Smooth muscle cell (in vitro differentiated cells): ENCODE results near the gene CD276. TPM values are rescaled to one million over a fixed set of nuclear protein-coding genes. Genes with fewer than 3 reads are reported as not detected.

Experiments
- DNase-seq: peaks from one replicate; lab custom pipeline; 2025; ENCODE audit not compliant: unreplicated experiment; lab: John Stamatoyannopoulos, UW
- H2AFZ ChIP-seq: fragments of 200-600 bp; sonication (generic); 2 replicates; pipeline ENCODE4 v1.6.0; 2016; ENCODE audit warnings: antibody characterized with exemption, low read depth, mild to moderate bottlenecking
- H3F3A ChIP-seq: fragments of 200-600 bp; sonication (generic); 2 replicates; pipeline ENCODE4 v1.6.0; 2017; ENCODE audit warnings: antibody characterized with exemption, low read depth
- H3K27ac ChIP-seq: fragments of 200-600 bp; sonication (generic); 2 replicates; pipeline ENCODE4 v1.5.1; 2016; ENCODE audit warnings: low read depth, mild to moderate bottlenecking
- H3K27me3 ChIP-seq: fragments of 200-600 bp; sonication (generic); 2 replicates; pipeline ENCODE4 v1.6.1; 2016; ENCODE audit warnings: low read depth, mild to moderate bottlenecking
- H3K36me3 ChIP-seq: fragments of 200-600 bp; sonication (generic); 2 replicates; pipeline ENCODE4 v1.5.1; 2016; ENCODE audit warnings: low read depth
- H3K4me1 ChIP-seq: fragments of 200-600 bp; sonication (generic); 2 replicates; pipeline ENCODE4 v1.5.1; 2016; ENCODE audit warnings: low read depth
- H3K4me2 ChIP-seq: fragments of 200-600 bp; sonication (generic); 2 replicates; pipeline ENCODE4 v1.6.0; 2016; ENCODE audit warnings: mild to moderate bottlenecking
- H3K4me3 ChIP-seq: fragments of 200-600 bp; sonication (generic); 2 replicates; pipeline ENCODE4 v1.5.1; 2016; ENCODE audit warnings: mild to moderate bottlenecking
- H3K79me2 ChIP-seq: fragments of 200-600 bp; sonication (generic); 2 replicates; pipeline ENCODE4 v1.6.0; 2016; ENCODE audit warnings: low read depth, mild to moderate bottlenecking
- H3K9ac ChIP-seq: fragments of 200-600 bp; sonication (generic); 2 replicates; pipeline ENCODE4 v1.6.0; 2016; ENCODE audit warnings: low read depth
- H3K9me3 ChIP-seq: fragments of 200-600 bp; sonication (generic); replicated peaks from 2 replicates; pipeline ENCODE4 v1.5.1; 2016; ENCODE audit warnings: low read depth
- H4K20me1 ChIP-seq: fragments of 200-600 bp; sonication (generic); 2 replicates; pipeline ENCODE4 v1.6.0; 2016; ENCODE audit warnings: low read depth
- CTCF ChIP-seq: fragments of 200-600 bp; sonication (generic); IDR thresholded peaks from 2 replicates; pipeline ENCODE4 v1.5.1; 2017; ENCODE audit warnings: borderline replicate concordance, mild to moderate bottlenecking, antibody characterized with exemption; ENCODE audit not compliant: insufficient read depth, poor library complexity, severe bottlenecking
- WGBS: methylation state at CpG from one replicate; pipeline ENCODE4 v1.1.7; 2016; ENCODE audit warnings: low lambda C conversion rate; 5-methylcytosine and 5-hydroxymethylcytosine counted together
- polyA plus RNA-seq: library from polyadenylated mRNA; unstranded; fragments of >200 nt; fragmentation: Nextera tagmentation; extraction: Ambion mirVana; gene quantifications from 2 replicates; pipeline ENCODE4 v1.2.1, GENCODE V29; 2016
- total RNA-seq: library from RNA; depleted of rRNA; stranded (reverse); fragments of >200 nt; gene quantifications from 2 replicates; pipeline ENCODE4 v1.2.3, GENCODE V29; 2014

Gene CD276
- total and polyA plus RNA-seq, 2 experiments from 2014 or later: 144 to 312 TPM

DNA sequence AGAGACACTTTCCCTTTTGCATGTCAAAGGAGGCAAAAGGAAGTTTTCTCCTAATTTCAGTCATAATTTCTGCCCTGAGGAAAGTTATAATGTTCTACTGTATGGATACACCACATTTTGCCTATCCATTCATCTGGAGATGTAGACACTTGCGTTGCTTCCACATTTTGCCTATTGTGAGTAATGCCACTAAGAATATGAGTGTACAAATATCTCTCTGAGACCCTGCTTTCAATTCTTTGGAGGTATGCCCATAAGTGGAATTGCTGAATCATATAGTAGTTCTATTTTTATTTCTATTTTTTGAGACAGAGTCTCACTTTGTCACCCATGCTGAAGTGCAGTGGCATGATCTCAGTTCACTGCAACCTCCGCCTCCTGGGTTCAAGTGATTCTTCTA, 3.6 kb upstream of the CD276 start:
- DNase-seq: no peak
- Histone ChIP-seq H3K4me1 (peaks cover 2% of the 10 kb centered on the region), H3F3A (peaks cover 4% of the 10 kb centered on the region), H4K20me1 (peaks cover 1% of the 10 kb centered on the region), H3K27me3 (no peaks in the 10 kb centered on the region), H3K9ac (no peak overlapping the region), H3K4me2 (no peak overlapping the region), H3K4me3 (no peak overlapping the region), H3K27ac (no peak overlapping the region), H3K36me3 (no peaks in the 10 kb centered on the region), H3K9me3 (no peaks in the 10 kb centered on the region), H3K79me2 (peaks cover 12% of the 10 kb centered on the region), H2AFZ (no peak overlapping the region)
- no peak for TF ChIP-seq CTCF
- WGBS: 82% methylated on average over 2 of the region's 2 CpGs

GRCh38 chr15:73681063-73681462, 3.1 kb upstream of the CD276 start:
- TF ChIP-seq CTCF: no peak
- H3K36me3 ChIP-seq: no peaks in the 10 kb centered on the region
- peaks cover 6% of the 10 kb centered on the region for H4K20me1 ChIP-seq
- WGBS: 92% methylated on average over 3 of the region's 3 CpGs
- H3F3A ChIP-seq: peaks cover 9% of the 10 kb centered on the region
- H3K79me2 ChIP-seq: peaks cover 17% of the 10 kb centered on the region
- no peak overlapping the region for H3K27ac ChIP-seq
- no peak overlapping the region for H3K4me2 ChIP-seq
- no peak overlapping the region for H3K4me3 ChIP-seq
- no peak overlapping the region for H2AFZ ChIP-seq
- DNase-seq: no peak
- no peaks in the 10 kb centered on the region for H3K27me3 ChIP-seq
- no peak overlapping the region for H3K9ac ChIP-seq
- no peaks in the 10 kb centered on the region for H3K9me3 ChIP-seq
- H3K4me1 ChIP-seq: peaks cover 7% of the 10 kb centered on the region

DNA sequence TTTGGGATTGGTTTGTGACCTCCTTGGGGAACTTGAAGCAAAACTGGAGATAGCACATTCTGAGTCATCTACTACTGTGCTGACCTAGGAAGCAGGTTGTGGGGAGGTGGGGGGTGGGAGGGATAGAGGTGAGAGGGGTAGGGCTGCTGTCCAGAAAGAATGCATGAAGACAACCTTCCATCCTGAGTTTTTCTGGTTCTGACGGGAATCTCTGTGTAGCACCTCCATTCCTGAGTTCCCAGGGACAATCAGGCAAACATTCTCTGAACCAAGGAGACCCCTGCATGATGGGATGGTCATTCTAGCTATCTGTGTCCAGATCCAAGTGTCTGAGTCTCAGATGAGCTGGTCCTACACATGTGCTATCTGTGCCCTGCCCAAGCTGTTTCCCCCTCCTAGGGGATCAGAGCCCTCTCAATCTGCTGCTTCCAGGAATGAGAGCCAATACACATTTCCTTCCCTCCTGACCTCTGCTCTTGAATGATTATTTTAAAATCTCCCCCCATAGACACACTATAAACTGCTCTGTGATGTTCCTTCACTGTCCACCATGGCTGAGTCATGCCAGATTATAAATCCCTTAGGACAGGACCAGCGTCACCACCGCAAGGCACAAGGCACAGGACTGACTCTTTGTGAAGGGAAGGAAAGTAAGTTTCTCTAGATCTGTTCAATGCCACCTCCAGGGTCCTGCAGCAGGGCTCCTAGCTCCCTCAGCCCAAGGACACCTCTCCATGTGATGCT, 2.2 kb upstream of the CD276 start:
- H3K4me3 ChIP-seq: no peak overlapping the region
- no peak for TF ChIP-seq CTCF
- H3K4me1 ChIP-seq: peaks cover 16% of the 10 kb centered on the region
- 43% methylated on average over 3 of the region's 3 CpGs for WGBS
- H3K36me3 ChIP-seq: no peaks in the 10 kb centered on the region
- peaks cover 15% of the 10 kb centered on the region for H4K20me1 ChIP-seq
- peak overlapping the region; percentile 56 for H3K9ac ChIP-seq
- H2AFZ ChIP-seq: no peak overlapping the region
- peak overlapping the region; percentile 83 for H3K27ac ChIP-seq
- no peaks in the 10 kb centered on the region for H3K27me3 ChIP-seq
- no peaks in the 10 kb centered on the region for H3K9me3 ChIP-seq
- H3K4me2 ChIP-seq: peak overlapping the region; percentile 56
- peaks cover 27% of the 10 kb centered on the region for H3K79me2 ChIP-seq
- peaks cover 12% of the 10 kb centered on the region for H3F3A ChIP-seq
- DNase-seq: no peak

DNA sequence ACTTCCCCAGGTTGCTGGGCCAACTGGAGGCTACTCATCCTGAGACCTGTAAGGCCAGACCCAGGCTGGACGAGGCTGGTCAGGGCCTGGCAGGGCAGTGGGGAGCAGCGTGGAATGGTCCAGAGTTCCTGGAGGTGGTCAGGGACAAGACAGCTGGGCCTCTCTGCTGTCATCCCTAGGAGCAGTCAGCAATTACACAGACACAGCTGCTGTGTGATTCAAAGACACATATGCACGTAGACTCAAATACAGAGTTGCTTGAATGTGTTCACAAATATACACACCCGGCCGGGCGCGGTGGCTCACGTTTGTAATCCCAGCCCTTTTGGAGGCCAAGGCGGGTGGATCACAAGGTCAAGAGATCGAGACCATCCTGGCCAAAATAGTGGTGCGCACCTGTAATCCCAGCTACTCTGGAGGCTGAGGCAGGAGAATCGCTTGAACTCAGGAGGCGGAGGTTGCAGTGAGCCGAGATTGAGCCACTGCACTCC, 1.5 kb upstream of the CD276 start:
- no peak for TF ChIP-seq CTCF
- no peak for DNase-seq
- peak overlapping the region; percentile 56 for H3K4me2 ChIP-seq
- no peaks in the 10 kb centered on the region for H3K36me3 ChIP-seq
- peak overlapping the region; percentile 56 for H3K9ac ChIP-seq
- no peaks in the 10 kb centered on the region for H3K27me3 ChIP-seq
- H2AFZ ChIP-seq: no peak overlapping the region
- peaks cover 33% of the 10 kb centered on the region for H3K79me2 ChIP-seq
- H4K20me1 ChIP-seq: peaks cover 21% of the 10 kb centered on the region
- peaks cover 18% of the 10 kb centered on the region for H3F3A ChIP-seq
- no peaks in the 10 kb centered on the region for H3K9me3 ChIP-seq
- WGBS: 71% methylated on average over 14 of the region's 14 CpGs
- peak overlapping the region; percentile 83 for H3K27ac ChIP-seq
- no peak overlapping the region for H3K4me3 ChIP-seq
- H3K4me1 ChIP-seq: peaks cover 23% of the 10 kb centered on the region
